NCI-H1092 (cell line): ENCODE measurements around the gene FRMD6.
"Not testable (repeated sequence)": the region's sequence is repeated elsewhere in the genome, so short reads cannot be mapped to it uniquely, and the experiment has no call there.

Source experiments
- DNase-seq: peaks from one replicate; lab custom pipeline; 2025; lab: John Stamatoyannopoulos, UW

The FRMD6 gene

GRCh38 chr14:51724650-51725049 is 72.9 kb downstream of the FRMD6 start:
- no peak for DNase-seq

GRCh38 chr14:51725061-51725460 is 73.4 kb downstream of the FRMD6 start:
- no peak for DNase-seq

- no peak for DNase-seq
Observed at GRCh38 chr14:51726166-51726899, 74.6 kb downstream of the FRMD6 start.

GRCh38 chr14:51727526-51727925 is 75.8 kb downstream of the FRMD6 start:
- no peak for DNase-seq

- DNase-seq, result no peak
Observed at GRCh38 chr14:51730098-51730497, 78.4 kb downstream of the FRMD6 start.

- no peak for DNase-seq
Observed at GRCh38 chr14:51730684-51731083, 79.0 kb downstream of the FRMD6 start.

- no peak for DNase-seq
Observed at GRCh38 chr14:51732494-51733112, 80.9 kb downstream of the FRMD6 start.

GRCh38 chr14:51733147-51733546 is 81.4 kb downstream of the FRMD6 start:
- no peak for DNase-seq

GRCh38 chr14:51735851-51736250 is 84.1 kb downstream of the FRMD6 start:
- DNase-seq, result no peak

GRCh38 chr14:51738754-51739153 is 87.0 kb downstream of the FRMD6 start:
- DNase-seq, result no peak

GRCh38 chr14:51743588-51744000 is 91.9 kb downstream of the FRMD6 start:
- no peak for DNase-seq

- no peak for DNase-seq
Observed at GRCh38 chr14:51744372-51745130, 92.8 kb downstream of the FRMD6 start.

GRCh38 chr14:51746823-51747222 is 95.1 kb downstream of the FRMD6 start:
- DNase-seq, result not testable (repeated sequence)

- DNase-seq, result no peak
Observed at GRCh38 chr14:51750542-51750941, 98.8 kb downstream of the FRMD6 start.

GRCh38 chr14:51751611-51752345 is 100.1 kb downstream of the FRMD6 start:
- DNase-seq, result not testable (repeated sequence)

- DNase-seq, result not testable (repeated sequence)
Observed at GRCh38 chr14:51757756-51758155, 106.0 kb downstream of the FRMD6 start.

- DNase-seq, result no peak
Observed at GRCh38 chr14:51759950-51760349, 108.2 kb downstream of the FRMD6 start.

- DNase-seq, result not testable (repeated sequence)
Observed at GRCh38 chr14:51765726-51766125, 114.0 kb downstream of the FRMD6 start.

- not testable (repeated sequence) for DNase-seq
Observed at GRCh38 chr14:51766586-51766985, 114.9 kb downstream of the FRMD6 start.

- DNase-seq, result not testable (repeated sequence)
Observed at GRCh38 chr14:51769261-51769660, 117.6 kb downstream of the FRMD6 start.

- DNase-seq, result no peak
Observed at GRCh38 chr14:51774209-51774608, 122.5 kb downstream of the FRMD6 start.
